Left hindlimb (tissue), 1 donor: Measurements from ENCODE around the gene AOPEP.
"Not testable (repeated sequence)": the region's sequence is repeated elsewhere in the genome, so short reads cannot be mapped to it uniquely, and the experiment has no call there.

Experiments
- DNase-seq: peaks from one replicate; pipeline ENCODE4 v3.0.0-alpha.2; 2018

Gene AOPEP

GRCh38 chr9:94872891-94873511, 146.5 kb downstream of the AOPEP start:
- DNase-seq = no peak

- DNase-seq = no peak
Observed at GRCh38 chr9:94874316-94874715, 147.8 kb downstream of the AOPEP start.

GRCh38 chr9:94875300-94876020, 149.0 kb downstream of the AOPEP start:
- DNase-seq = no peak

- DNase-seq = not testable (repeated sequence)
Observed at GRCh38 chr9:94878804-94879203, 152.3 kb downstream of the AOPEP start.

GRCh38 chr9:94879230-94879629, 152.7 kb downstream of the AOPEP start:
- no peak for DNase-seq

- DNase-seq = no peak
Observed at GRCh38 chr9:94881023-94881422, 154.5 kb downstream of the AOPEP start.

- DNase-seq = no peak
Observed at GRCh38 chr9:94881454-94881853, 155.0 kb downstream of the AOPEP start.

GRCh38 chr9:94881940-94882339, 155.4 kb downstream of the AOPEP start:
- DNase-seq = no peak

- no peak for DNase-seq
Observed at GRCh38 chr9:94882966-94883641, 156.6 kb downstream of the AOPEP start.

- DNase-seq = no peak
Observed at GRCh38 chr9:94885854-94886447, 159.5 kb downstream of the AOPEP start.

- DNase-seq = no peak
Observed at GRCh38 chr9:94887721-94888120, 161.2 kb downstream of the AOPEP start.

- DNase-seq = no peak
Observed at GRCh38 chr9:94888775-94889174, 162.3 kb downstream of the AOPEP start.

- DNase-seq = no peak
Observed at GRCh38 chr9:94889628-94890027, 163.1 kb downstream of the AOPEP start.

- no peak for DNase-seq
Observed at GRCh38 chr9:94891183-94891582, 164.7 kb downstream of the AOPEP start.

- DNase-seq = no peak
Observed at GRCh38 chr9:94892675-94893074, 166.2 kb downstream of the AOPEP start.

- no peak for DNase-seq
Observed at GRCh38 chr9:94894094-94894699, 167.7 kb downstream of the AOPEP start.

GRCh38 chr9:94895668-94896067, 169.2 kb downstream of the AOPEP start:
- DNase-seq = no peak

- DNase-seq = no peak
Observed at GRCh38 chr9:94896512-94896911, 170.0 kb downstream of the AOPEP start.

- no peak for DNase-seq
Observed at GRCh38 chr9:94899464-94900221, 173.1 kb downstream of the AOPEP start.

GRCh38 chr9:94900222-94901018, 173.9 kb downstream of the AOPEP start:
- DNase-seq = no peak

GRCh38 chr9:94901019-94901363, 174.5 kb downstream of the AOPEP start:
- no peak for DNase-seq

- no peak for DNase-seq
Observed at GRCh38 chr9:94903961-94904421, 177.5 kb downstream of the AOPEP start.
